Breast epithelium (tissue), 4 donors: ENCODE measurements around the gene CDKN2D. TPM values are rescaled to one million over a fixed set of nuclear protein-coding genes. Genes with fewer than 3 reads are reported as not detected.

ENCODE experiments used
- DNase-seq, 2 donors: peaks; one replicate each; pipeline ENCODE4 v3.0.0-alpha.2; 2019; ENCODE audit warnings: low spot score in 2 of 2
- H3K27ac ChIP-seq, 2 donors: fragments of 200-600 bp; sonication (generic) in 1 of 2; one replicate each; pipeline ENCODE4 v1.5.1; 2016 to 2019; ENCODE audit warnings: mild to moderate bottlenecking in 1 of 2
- H3K27me3 ChIP-seq, 2 donors: fragments of 200-600 bp; sonication (generic) in 1 of 2; one replicate each; pipeline versions ENCODE4 v1.5.1 to v1.6.0; 2017 to 2019; ENCODE audit warnings: control low read depth in 1 of 2, mild to moderate bottlenecking in 1 of 2
- H3K36me3 ChIP-seq: fragments of 200-600 bp; one replicate; pipeline ENCODE4 v1.5.1; 2019
- H3K4me1 ChIP-seq, 2 donors: fragments of 200-600 bp; sonication (generic); one replicate each; pipeline ENCODE4 v1.5.1; 2016 to 2019; ENCODE audit warnings: control low read depth in 1 of 2
- H3K4me3 ChIP-seq, 3 donors: fragments of 200-600 bp; sonication (generic); 1 replicate in 2 of 3; 2 replicates in 1 of 3; pipeline ENCODE4 v1.5.1; 2016 to 2019; ENCODE audit warnings: mild to moderate bottlenecking in 3 of 3, moderate library complexity in 2 of 3
- H3K9me3 ChIP-seq, 2 donors: fragments of 200-600 bp; sonication (generic) in 1 of 2; one replicate each; pipeline ENCODE4 v1.5.1; 2016 to 2019; ENCODE audit warnings: control low read depth in 1 of 2
- POLR2A ChIP-seq: fragments of 450-650 bp; IDR thresholded peaks from one replicate; pipeline ENCODE4 v1.6.1; 2016; ENCODE audit warnings: antibody characterized with exemption, mild to moderate bottlenecking, moderate library complexity
- POLR2AphosphoS5 ChIP-seq, 3 donors: sonication (generic); formaldehyde crosslinking; IDR thresholded peaks; one replicate each; pipeline ENCODE4 v1.6.1; 2017; ENCODE audit warnings: antibody characterized with exemption in 3 of 3
- intact Hi-C: fragments of 100-400 bp; cut with DNase I; formaldehyde crosslinking; loops from one replicate; pipeline ENCODE4 v1.15.1; 2023; ENCODE audit warnings: low total_unique reads
- total RNA-seq, 3 donors: library from RNA; depleted of rRNA; stranded (reverse); fragments of >200 nt; gene quantifications; one replicate each; pipeline ENCODE4 v1.1.0, GENCODE V29; 2016
- TF ChIP-seq, protein P1 (sequence below), 3 donors: fragments of 450-650 bp; IDR thresholded peaks; one replicate each; pipeline ENCODE4 v1.5.1; 2016 to 2017; ENCODE audit warnings: antibody characterized with exemption in 3 of 3, mild to moderate bottlenecking in 3 of 3, moderate library complexity in 3 of 3

Gene CDKN2D
- total RNA-seq, 3 donors from 2014 or later, result 5.3 to 9.4 (median 8.8) TPM

DNA sequence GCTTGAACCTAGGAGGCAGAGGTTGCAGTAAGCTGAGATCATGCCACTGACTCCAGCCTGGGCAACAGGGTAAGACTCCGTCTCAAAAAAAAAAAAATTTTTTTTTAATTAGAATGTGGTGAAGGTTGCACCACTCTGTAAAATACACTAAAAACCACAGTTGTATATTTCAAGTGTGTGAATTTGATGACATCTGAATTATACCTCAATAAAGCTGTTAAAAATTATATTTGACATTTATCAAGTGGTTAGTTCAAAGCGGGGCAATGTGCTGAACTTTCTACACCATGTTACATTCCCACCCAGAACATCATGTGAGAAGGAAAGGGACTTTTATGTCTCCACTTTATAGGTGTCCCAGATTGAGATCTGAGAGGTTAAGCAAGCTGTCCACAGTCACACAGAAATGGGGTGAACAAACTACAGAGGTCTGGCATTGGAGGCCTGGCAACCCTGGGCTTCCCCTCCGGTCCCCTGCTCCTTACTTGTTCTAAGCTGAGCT is 45.6 kb downstream of the CDKN2D start:
- H3K27me3 ChIP-seq, result no peaks in the 10 kb centered on the region
- H3K4me1 ChIP-seq, result no peaks in the 10 kb centered on the region
- H3K36me3 ChIP-seq, result no peaks in the 10 kb centered on the region
- no peak overlapping the region for H3K27ac ChIP-seq
- H3K4me3 ChIP-seq, result no peak overlapping the region
- no peak for TF ChIP-seq POLR2A
- TF ChIP-seq, protein P1, sequence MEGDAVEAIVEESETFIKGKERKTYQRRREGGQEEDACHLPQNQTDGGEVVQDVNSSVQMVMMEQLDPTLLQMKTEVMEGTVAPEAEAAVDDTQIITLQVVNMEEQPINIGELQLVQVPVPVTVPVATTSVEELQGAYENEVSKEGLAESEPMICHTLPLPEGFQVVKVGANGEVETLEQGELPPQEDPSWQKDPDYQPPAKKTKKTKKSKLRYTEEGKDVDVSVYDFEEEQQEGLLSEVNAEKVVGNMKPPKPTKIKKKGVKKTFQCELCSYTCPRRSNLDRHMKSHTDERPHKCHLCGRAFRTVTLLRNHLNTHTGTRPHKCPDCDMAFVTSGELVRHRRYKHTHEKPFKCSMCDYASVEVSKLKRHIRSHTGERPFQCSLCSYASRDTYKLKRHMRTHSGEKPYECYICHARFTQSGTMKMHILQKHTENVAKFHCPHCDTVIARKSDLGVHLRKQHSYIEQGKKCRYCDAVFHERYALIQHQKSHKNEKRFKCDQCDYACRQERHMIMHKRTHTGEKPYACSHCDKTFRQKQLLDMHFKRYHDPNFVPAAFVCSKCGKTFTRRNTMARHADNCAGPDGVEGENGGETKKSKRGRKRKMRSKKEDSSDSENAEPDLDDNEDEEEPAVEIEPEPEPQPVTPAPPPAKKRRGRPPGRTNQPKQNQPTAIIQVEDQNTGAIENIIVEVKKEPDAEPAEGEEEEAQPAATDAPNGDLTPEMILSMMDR (IDR thresholded peaks at IDR 0.05), result no peak
- no peak for TF ChIP-seq POLR2AphosphoS5 (IDR thresholded peaks at IDR 0.05)
- intact Hi-C loops, result no loop called here
- H3K9me3 ChIP-seq, result no peaks in the 10 kb centered on the region
- no peak for DNase-seq

DNA sequence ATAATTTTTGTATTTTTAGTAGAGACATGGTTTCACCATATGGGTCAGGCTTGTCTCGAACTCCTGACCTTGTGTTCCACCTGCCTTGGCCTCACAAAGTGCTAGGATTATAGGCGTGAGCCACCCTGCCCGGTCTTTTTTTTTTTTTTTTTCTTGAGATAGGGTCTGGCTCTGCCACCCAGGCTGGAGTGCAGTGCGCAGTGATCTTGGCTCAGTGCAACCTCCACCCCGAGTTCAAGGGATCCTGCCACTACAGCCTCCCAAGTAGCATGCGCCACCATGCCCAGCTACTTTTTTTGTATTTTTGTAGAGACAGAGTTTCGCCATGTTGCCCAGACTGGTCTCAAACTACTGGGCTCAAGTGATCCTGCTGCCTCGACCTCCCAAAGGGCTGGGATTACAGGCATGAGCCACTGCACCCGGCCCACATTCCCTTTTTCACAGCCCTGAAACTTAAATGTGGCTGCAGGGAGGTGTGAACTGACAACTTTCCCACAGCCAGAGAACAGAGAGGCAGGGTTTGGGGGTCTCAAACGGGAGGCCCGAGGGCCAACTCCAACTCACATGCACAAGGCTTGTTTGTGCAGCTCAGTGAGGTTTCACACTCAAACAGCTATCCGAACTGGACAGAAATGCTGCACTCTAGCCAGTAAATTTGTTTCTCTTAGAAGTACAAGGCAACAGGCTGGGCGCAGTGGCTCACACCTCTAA is 47.2 kb downstream of the CDKN2D start:
- TF ChIP-seq, protein P1 (IDR thresholded peaks at IDR 0.05), result no peak
- no peak for TF ChIP-seq POLR2AphosphoS5 (IDR thresholded peaks at IDR 0.05)
- no peak for TF ChIP-seq POLR2A
- H3K4me3 ChIP-seq, result no peak overlapping the region
- H3K4me1 ChIP-seq, result no peaks in the 10 kb centered on the region
- no peak for DNase-seq
- H3K27me3 ChIP-seq, result peaks cover 0 to 3% of the 10 kb centered on the region in 2 donors
- H3K9me3 ChIP-seq, result no peaks in the 10 kb centered on the region
- H3K27ac ChIP-seq, result no peak overlapping the region
- intact Hi-C loops, result no loop called here
- no peaks in the 10 kb centered on the region for H3K36me3 ChIP-seq

GRCh38 chr19:10520652-10521318 is 48.0 kb downstream of the CDKN2D start:
- Histone ChIP-seq H3K27ac (no peak overlapping the region), H3K4me3 (no peak overlapping the region), H3K27me3 (peaks cover 0 to 3% of the 10 kb centered on the region in 2 donors), H3K4me1 (no peaks in the 10 kb centered on the region), H3K9me3 (no peaks in the 10 kb centered on the region), H3K36me3 (no peaks in the 10 kb centered on the region)
- no peak for TF ChIP-seq POLR2A
- TF ChIP-seq, protein P1 (IDR thresholded peaks at IDR 0.05), result no peak
- DNase-seq, result peak in 1 of 2 donors; percentile 53
- intact Hi-C loops, result no loop called here

DNA sequence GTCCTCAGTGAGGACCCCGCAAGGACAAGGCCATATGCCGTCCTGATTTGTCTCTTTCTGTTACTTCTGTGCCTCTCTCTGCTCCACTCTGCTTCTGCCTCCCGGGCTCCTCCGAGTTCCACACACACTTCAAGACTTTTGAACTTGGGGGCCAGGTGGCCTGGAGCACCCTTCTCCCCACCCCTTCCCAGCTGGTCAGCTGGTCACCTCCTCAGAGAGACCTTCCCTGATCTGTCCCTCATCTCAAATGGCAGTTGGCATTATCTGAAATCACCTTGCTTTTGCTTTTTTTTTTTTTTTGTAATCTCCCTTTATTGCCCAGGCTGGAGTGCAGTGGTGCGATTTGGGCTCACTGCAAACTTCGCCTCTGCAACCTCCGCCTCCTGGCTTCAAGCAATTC is 49.4 kb downstream of the CDKN2D start:
- no peaks in the 10 kb centered on the region for H3K9me3 ChIP-seq
- TF ChIP-seq POLR2AphosphoS5 (IDR thresholded peaks at IDR 0.05) (no peak), POLR2A (no peak)
- TF ChIP-seq, protein P1 (IDR thresholded peaks at IDR 0.05), result no peak
- intact Hi-C loops, result no loop called here
- H3K36me3 ChIP-seq, result no peaks in the 10 kb centered on the region
- DNase-seq, result no peak
- H3K4me1 ChIP-seq, result no peaks in the 10 kb centered on the region
- H3K27me3 ChIP-seq, result peaks cover 0 to 8% of the 10 kb centered on the region in 2 donors
- no peak overlapping the region for H3K27ac ChIP-seq
- no peak overlapping the region for H3K4me3 ChIP-seq
